ENCODE data around the gene GTPBP6. TPM values are rescaled to one million over a fixed set of nuclear protein-coding genes. Genes with fewer than 3 reads are reported as not detected.

The GTPBP6 gene
- total RNA-seq, 1 donor from 2014 or later, result 49.5 TPM

DNA sequence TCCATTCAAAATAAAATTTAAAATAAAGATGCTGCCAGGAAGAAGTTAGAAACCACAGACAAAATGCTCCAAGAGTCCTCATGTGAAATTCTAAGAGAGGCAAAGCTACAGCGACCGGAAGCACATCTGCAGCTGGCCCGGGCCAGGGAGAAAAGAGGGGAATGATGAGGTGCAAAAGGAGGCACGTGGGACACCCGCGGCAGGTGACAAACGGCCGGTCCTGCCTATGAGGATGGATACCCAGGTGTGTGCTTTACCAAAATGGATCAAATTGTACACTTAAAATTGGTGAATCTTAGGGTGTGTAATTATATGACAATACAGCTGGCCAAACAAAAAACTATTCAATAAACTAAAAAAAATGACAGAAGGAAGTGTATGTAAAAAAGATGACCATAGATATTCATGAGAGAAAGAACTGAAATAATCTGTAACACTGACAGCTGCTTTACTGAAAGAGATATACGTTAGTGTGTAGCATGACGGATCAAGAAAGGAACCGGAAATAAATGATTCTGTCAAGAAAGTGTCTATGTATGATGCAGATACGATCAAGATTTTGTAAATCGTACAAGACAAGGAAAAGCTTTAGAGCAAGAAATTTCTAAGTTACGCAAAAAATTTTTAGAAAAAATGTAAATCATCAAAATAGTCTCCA, 38.6 kb upstream of the GTPBP6 start:
- no peak for DNase-seq (ENCODE audit: low read depth)
- Histone ChIP-seq H3K36me3 (ENCODE audit: control insufficient read depth, insufficient read depth, low read length) (no peaks in the 10 kb centered on the region), H3K27me3 (ENCODE audit: control insufficient read depth, insufficient read depth, low read length) (no peaks in the 10 kb centered on the region), H3K4me3 (ENCODE audit: low read depth, low read length) (no peak overlapping the region)
- TF ChIP-seq, protein P1, sequence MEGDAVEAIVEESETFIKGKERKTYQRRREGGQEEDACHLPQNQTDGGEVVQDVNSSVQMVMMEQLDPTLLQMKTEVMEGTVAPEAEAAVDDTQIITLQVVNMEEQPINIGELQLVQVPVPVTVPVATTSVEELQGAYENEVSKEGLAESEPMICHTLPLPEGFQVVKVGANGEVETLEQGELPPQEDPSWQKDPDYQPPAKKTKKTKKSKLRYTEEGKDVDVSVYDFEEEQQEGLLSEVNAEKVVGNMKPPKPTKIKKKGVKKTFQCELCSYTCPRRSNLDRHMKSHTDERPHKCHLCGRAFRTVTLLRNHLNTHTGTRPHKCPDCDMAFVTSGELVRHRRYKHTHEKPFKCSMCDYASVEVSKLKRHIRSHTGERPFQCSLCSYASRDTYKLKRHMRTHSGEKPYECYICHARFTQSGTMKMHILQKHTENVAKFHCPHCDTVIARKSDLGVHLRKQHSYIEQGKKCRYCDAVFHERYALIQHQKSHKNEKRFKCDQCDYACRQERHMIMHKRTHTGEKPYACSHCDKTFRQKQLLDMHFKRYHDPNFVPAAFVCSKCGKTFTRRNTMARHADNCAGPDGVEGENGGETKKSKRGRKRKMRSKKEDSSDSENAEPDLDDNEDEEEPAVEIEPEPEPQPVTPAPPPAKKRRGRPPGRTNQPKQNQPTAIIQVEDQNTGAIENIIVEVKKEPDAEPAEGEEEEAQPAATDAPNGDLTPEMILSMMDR (IDR thresholded peaks at IDR 0.05; ENCODE audit: insufficient read depth, low read length, poor library complexity, severe bottlenecking), result no peak

DNA sequence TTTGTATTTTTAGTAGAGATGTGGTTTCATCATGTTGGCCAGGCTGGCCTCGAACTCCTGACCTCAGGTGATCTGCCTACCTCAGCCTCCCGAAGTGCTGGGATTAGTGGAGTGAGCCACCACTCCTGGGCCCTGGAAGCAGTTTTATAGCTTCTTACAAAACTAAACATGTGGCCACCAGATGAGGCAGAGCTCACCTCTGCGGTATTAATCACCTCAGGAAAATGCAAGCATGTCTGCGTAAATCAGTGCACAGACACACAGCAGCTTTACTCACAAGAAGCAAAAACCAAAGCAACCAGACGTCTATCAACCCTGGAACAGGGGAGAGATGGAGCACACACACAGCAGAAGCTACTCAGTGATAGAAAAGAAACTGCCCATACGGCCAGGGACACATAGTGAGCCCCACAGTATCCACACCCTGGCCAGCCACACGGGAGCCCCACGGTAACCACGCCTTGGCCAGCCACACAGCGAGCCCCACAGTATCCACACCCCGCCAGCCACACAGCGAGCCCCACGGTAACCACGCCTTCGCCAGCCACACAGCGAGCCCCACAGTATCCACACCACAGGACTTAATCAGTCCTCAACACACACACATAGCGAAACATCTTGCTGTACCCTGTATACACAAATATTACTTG, 37.9 kb upstream of the GTPBP6 start:
- Histone ChIP-seq H3K4me3 (ENCODE audit: low read depth, low read length) (no peak overlapping the region), H3K27me3 (ENCODE audit: control insufficient read depth, insufficient read depth, low read length) (no peaks in the 10 kb centered on the region), H3K36me3 (ENCODE audit: control insufficient read depth, insufficient read depth, low read length) (no peaks in the 10 kb centered on the region)
- TF ChIP-seq, protein P1 (IDR thresholded peaks at IDR 0.05; ENCODE audit: insufficient read depth, low read length, poor library complexity, severe bottlenecking), result no peak
- DNase-seq (ENCODE audit: low read depth), result peak; percentile 26

DNA sequence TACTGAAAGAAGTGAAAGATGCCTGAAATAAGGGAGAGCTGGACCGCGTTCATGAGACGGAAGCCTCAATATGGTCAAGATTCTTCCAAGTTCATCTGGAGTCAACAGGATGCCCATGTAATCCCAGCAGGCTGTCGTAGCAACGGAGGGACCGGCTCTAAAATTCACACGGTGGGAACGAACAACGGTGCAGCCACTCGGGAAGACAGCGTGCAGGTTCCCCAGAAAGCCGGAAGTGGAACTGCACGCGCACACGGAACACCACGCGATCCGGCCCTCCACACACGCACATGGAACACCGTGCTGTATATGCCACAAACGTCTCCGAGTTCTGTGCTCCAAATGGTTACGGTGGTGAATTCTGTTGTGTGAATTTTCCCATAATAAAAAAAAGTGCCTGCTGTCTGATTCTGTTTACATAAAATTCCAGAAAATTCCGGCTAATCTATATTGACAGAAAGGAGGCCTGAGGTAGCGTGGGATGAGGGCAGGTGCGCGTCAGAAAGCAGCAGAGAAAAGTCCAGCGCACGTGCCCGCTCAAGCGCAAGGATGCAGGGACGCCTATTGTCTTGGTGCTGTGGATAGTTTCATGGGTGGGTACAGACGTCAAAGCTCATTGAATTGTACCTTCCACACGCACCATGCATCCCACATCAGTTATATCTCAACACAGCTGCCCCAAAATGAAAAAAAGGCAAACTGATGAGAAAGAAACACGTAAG, 36.9 kb upstream of the GTPBP6 start:
- no peak for DNase-seq (ENCODE audit: low read depth)
- TF ChIP-seq, protein P1 (IDR thresholded peaks at IDR 0.05; ENCODE audit: insufficient read depth, low read length, poor library complexity, severe bottlenecking), result no peak
- Histone ChIP-seq H3K4me3 (ENCODE audit: low read depth, low read length) (no peak overlapping the region), H3K27me3 (ENCODE audit: control insufficient read depth, insufficient read depth, low read length) (peaks cover 7% of the 10 kb centered on the region), H3K36me3 (ENCODE audit: control insufficient read depth, insufficient read depth, low read length) (no peaks in the 10 kb centered on the region)

DNA sequence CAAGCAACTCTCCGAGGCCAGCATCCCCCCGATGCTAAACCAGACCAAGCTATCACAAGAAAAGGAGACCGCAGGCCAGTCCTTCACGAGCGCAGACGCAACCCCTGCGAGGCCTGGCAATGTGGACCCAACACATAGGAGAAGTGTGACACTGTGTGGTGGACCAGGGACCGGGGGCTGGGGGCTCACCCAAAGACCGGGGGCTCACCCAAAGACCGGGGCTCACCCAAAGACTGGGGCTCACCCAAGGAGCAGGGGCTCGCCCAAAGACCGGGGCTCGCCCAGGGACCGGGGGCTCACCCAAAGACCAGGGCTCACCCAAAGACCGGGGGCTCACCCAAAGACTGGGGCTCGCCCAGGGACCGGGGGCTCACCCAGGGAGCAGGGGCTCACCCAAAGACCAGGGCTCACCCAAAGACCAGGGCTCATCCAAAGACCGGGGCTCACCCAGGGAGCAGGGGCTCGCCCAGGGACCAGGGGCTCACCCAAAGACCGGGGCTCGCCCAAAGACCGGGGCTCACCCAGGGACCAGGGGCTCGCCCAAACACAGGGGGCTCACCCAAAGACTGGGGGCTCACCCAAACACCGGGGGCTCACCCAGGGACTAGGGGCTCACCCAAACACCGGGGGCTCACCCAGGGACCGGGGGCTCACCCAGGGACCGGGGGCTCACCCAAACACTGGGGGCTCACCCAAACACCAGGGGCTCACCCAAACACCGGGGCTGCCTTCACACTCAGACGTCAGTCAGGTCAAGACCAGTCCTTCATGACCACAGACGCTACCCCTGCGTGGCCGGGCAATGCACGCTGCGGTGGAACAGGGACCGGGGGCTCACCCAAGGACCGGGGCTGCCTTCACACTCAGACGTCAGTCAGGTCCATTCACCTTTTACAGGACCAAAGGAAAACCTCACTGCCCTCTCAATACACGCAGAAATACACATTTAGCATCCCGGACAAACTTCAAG, 35.3 kb upstream of the GTPBP6 start:
- no peaks in the 10 kb centered on the region for H3K36me3 ChIP-seq (ENCODE audit: control insufficient read depth, insufficient read depth, low read length)
- no peak for DNase-seq (ENCODE audit: low read depth)
- H3K27me3 ChIP-seq (ENCODE audit: control insufficient read depth, insufficient read depth, low read length), result peaks cover 8% of the 10 kb centered on the region
- no peak overlapping the region for H3K4me3 ChIP-seq (ENCODE audit: low read depth, low read length)
- TF ChIP-seq, protein P1 (IDR thresholded peaks at IDR 0.05; ENCODE audit: insufficient read depth, low read length, poor library complexity, severe bottlenecking), result no peak

DNA sequence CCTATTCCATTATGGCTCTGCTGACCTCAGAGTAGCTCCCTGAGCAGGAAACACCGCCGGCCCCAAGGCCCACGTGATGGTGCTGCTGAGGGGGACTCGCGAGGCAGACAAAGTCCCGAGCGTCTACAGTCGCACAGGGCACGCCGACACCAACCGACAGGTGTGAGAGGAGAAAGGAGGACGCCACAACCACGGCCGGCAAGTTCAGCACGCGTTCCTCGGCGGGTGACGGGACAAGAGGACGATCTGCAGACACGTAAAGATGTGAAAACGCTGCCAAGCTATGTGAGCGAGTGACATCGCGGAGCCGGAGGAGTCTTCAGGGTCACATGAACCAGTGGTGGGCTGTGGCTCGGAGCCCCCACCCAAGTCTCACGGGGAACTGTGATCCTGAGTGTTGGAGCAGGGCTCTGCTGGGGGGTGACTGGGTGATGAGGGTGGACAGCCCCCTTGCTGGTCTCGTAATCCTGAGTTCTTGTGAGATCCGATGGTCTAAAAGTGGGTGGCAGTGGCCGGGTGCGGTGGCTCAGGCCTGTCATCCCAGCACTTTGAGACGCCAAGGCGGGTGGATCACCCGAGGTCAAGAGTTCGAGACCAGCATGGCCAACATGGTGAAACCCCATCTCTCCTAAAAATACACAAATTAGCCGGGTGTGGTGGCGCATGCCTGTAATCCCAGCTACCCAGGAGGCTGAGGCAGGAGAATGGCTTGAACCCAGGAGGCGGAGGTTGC, 34.2 kb upstream of the GTPBP6 start:
- TF ChIP-seq, protein P1 (IDR thresholded peaks at IDR 0.05; ENCODE audit: insufficient read depth, low read length, poor library complexity, severe bottlenecking), result no peak
- no peak for DNase-seq (ENCODE audit: low read depth)
- H3K36me3 ChIP-seq (ENCODE audit: control insufficient read depth, insufficient read depth, low read length), result no peaks in the 10 kb centered on the region
- peaks cover 8% of the 10 kb centered on the region for H3K27me3 ChIP-seq (ENCODE audit: control insufficient read depth, insufficient read depth, low read length)
- H3K4me3 ChIP-seq (ENCODE audit: low read depth, low read length), result no peak overlapping the region
